CD4-positive, alpha-beta memory T cell (primary cell): ENCODE measurements around the gene TTC33. TPM values are rescaled to one million over a fixed set of nuclear protein-coding genes. Genes with fewer than 3 reads are reported as not detected.
A peak's percentile ranks its signal among the peaks of the same experiment; 100 is the strongest.

Experiments
- CTCF ChIA-PET: fragments of 350-600 bp; sonication (Branson Sonifier 250); formaldehyde crosslinking; loops from one replicate; lab custom pipeline; 2021; ENCODE audit warnings: inconsistent platforms; ENCODE audit not compliant: partially characterized antibody; lab: Charles Lee
- POLR2A ChIA-PET: fragments of 350-600 bp; sonication (Branson Sonifier 250); formaldehyde crosslinking; loops from one replicate; lab custom pipeline; 2021; ENCODE audit not compliant: partially characterized antibody; lab: Charles Lee
- DNase-seq, 5 donors: peaks; one replicate each; pipeline versions ENCODE4 v3.0.0 to v3.0.0-alpha.2; 2020 to 2022; ENCODE audit warnings: mixed read lengths in 1 of 5
- H3K27ac ChIP-seq: one replicate; pipeline ENCODE4 v1.7.0; 2013; ENCODE audit warnings: low read depth, low read length
- H3K27me3 ChIP-seq: 2 replicates; pipeline ENCODE4 v1.7.0; 2013; ENCODE audit warnings: mild to moderate bottlenecking, low read length, moderate library complexity; ENCODE audit not compliant: insufficient read depth
- H3K36me3 ChIP-seq: 2 replicates; pipeline ENCODE4 v1.7.0; 2013; ENCODE audit warnings: mild to moderate bottlenecking, low read length, moderate library complexity; ENCODE audit not compliant: insufficient read depth
- H3K4me1 ChIP-seq: 2 replicates; pipeline ENCODE4 v1.7.0; 2013; ENCODE audit warnings: mild to moderate bottlenecking, low read length, moderate library complexity; ENCODE audit not compliant: insufficient read depth
- H3K4me3 ChIP-seq, 2 donors: one replicate each; pipeline ENCODE4 v1.7.0; 2013; ENCODE audit warnings: low read length in 2 of 2, mild to moderate bottlenecking in 1 of 2
- H3K9me3 ChIP-seq, 2 donors: one replicate each; pipeline ENCODE4 v1.7.0; 2013; ENCODE audit warnings: low read length in 2 of 2, control low read depth in 1 of 2; ENCODE audit not compliant: control insufficient read depth in 1 of 2
- H3K27ac Mint-ChIP-seq, 7 donors: one replicate each; pipeline ENCODE4 v1.8.0; 2020 to 2021; ENCODE audit warnings: mixed read lengths in 7 of 7, mild to moderate bottlenecking in 6 of 7, inconsistent platforms in 3 of 7, moderate library complexity in 3 of 7
- H3K27me3 Mint-ChIP-seq, 2 donors: one replicate each; pipeline ENCODE4 v1.8.0; 2020 to 2021; ENCODE audit warnings: mixed read lengths in 2 of 2
- H3K36me3 Mint-ChIP-seq, 2 donors: one replicate each; pipeline ENCODE4 v1.8.0; 2020 to 2021; ENCODE audit warnings: mixed read lengths in 2 of 2, inconsistent platforms in 1 of 2, mild to moderate bottlenecking in 1 of 2
- H3K4me1 Mint-ChIP-seq, 4 donors: one replicate each; pipeline ENCODE4 v1.8.0; 2020 to 2021; ENCODE audit warnings: mixed read lengths in 4 of 4, mild to moderate bottlenecking in 1 of 4
- H3K4me3 Mint-ChIP-seq, 8 donors: one replicate each; pipeline ENCODE4 v1.8.0; 2020 to 2021; ENCODE audit warnings: mixed read lengths in 8 of 8, mild to moderate bottlenecking in 7 of 8, moderate library complexity in 6 of 8, inconsistent platforms in 3 of 8
- H3K9me3 Mint-ChIP-seq, 8 donors: one replicate each; pipeline ENCODE4 v1.8.0; 2020 to 2021; ENCODE audit warnings: mixed read lengths in 8 of 8, mild to moderate bottlenecking in 5 of 8, inconsistent platforms in 3 of 8, moderate library complexity in 1 of 8
- intact Hi-C: fragments of 100-400 bp; cut with micrococcal nuclease; formaldehyde crosslinking; loops from one replicate; pipeline ENCODE4 v1.15.1; 2023
- polyA plus RNA-seq, 2 donors: library from polyadenylated mRNA; unstranded; fragments of 300-500 nt; fragmentation: Illumina TruSeq; gene quantifications; one replicate each; pipeline ENCODE4 v1.2.3, GENCODE V29; 2021
- total RNA-seq, 2 experiments: library from RNA; stranded (reverse); gene quantifications; one replicate each; pipeline ENCODE4 v1.2.3, GENCODE V29; 2021

The TTC33 gene
- total and polyA plus RNA-seq, 4 experiments from 2014 or later: 13.2 to 17.2 (median 15.7) TPM

DNA sequence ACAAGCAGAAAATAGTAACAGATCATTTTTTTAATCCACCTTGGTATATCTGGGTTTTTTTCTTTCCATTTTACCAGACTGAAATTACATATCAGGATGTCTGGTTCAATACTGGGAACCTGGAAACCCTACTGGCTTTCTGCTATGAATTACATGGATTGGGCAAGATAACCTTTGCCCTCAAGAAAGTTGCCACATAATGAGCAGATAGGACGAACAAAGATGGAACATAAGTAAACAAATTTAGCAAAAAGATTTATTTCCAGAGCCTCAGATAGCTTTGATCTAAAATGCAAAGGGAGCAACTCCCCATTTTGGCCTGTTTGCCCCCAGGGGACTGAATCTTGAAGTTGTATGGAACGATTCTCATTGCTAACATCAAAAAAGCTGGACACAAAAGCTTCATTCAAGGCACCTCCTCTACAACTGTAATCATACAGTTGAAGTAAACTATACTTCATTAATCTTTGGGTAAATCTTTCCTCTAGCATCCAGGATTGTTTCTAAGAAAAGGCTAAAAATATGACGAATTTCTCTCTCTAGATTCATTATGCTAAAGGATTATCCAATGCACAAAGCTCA is 207.7 kb downstream of the TTC33 start:
- Mint-ChIP-seq H3K4me3 (no peak overlapping the region), H3K27ac (no peak overlapping the region), H3K27me3 (no peaks in the 10 kb centered on the region), H3K9me3 (peaks cover 0 to 3% (median under 1%) of the 10 kb centered on the region in 8 donors), H3K4me1 (peaks cover 0 to 5% (median 0%) of the 10 kb centered on the region in 4 donors), H3K36me3 (no peaks in the 10 kb centered on the region)
- no peaks in the 10 kb centered on the region for H3K27me3 ChIP-seq
- no peaks in the 10 kb centered on the region for H3K9me3 ChIP-seq
- no peak overlapping the region for H3K4me3 ChIP-seq
- no peak for DNase-seq
- ChIA-PET POLR2A (no interaction called here), CTCF (no interaction called here)
- H3K36me3 ChIP-seq: no peaks in the 10 kb centered on the region
- intact Hi-C loops: no loop called here
- H3K4me1 ChIP-seq: no peaks in the 10 kb centered on the region
- H3K27ac ChIP-seq: no peak overlapping the region

DNA sequence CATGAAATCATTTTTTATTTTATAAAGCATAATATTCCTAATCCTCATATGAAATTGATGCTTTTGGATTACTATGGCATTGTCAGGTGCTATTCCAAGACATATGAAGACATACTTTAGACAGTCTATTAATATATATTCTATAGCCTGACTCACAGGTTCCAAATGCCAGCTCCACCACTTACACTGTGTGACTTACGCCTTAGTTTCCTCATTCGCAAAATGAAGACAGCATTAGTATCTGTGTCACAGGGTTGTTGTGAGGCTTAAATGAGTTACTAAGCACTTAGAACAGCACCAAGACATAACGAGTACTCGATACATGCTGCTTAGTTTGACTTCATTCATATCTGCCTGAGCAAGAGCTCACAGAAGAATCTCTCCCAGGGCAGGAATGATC is 208.2 kb downstream of the TTC33 start:
- intact Hi-C loops: no loop called here
- H3K36me3 ChIP-seq: no peaks in the 10 kb centered on the region
- Mint-ChIP-seq H3K27me3 (no peaks in the 10 kb centered on the region), H3K36me3 (no peaks in the 10 kb centered on the region), H3K4me1 (peaks cover 0 to 5% (median 0%) of the 10 kb centered on the region in 4 donors), H3K4me3 (no peak overlapping the region), H3K9me3 (peaks cover 0 to 3% (median under 1%) of the 10 kb centered on the region in 8 donors), H3K27ac (no peak overlapping the region)
- no peaks in the 10 kb centered on the region for H3K9me3 ChIP-seq
- ChIA-PET POLR2A (no interaction called here), CTCF (no interaction called here)
- no peak for DNase-seq
- no peaks in the 10 kb centered on the region for H3K27me3 ChIP-seq
- no peaks in the 10 kb centered on the region for H3K4me1 ChIP-seq
- H3K27ac ChIP-seq: no peak overlapping the region
- H3K4me3 ChIP-seq: no peak overlapping the region

DNA sequence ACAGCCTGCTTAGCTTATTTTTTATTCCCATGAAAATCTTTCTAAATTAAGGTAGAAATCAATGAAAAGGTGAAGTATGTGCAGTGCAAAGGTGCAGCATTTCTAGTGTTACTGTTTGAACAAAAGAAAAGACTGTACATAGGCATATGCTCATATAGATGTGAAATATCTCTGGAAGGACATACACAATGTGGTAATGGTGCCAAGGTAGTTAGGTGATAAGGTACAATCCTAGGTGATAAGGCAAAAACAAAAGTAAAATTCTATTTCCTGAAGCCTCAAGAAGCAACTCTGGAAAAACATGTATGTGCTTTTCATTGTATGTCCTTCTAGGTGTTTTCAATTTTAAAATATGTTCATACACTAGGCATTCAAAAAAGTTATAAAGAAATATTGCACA is 215.5 kb downstream of the TTC33 start:
- Mint-ChIP-seq H3K4me3 (no peak overlapping the region), H3K27me3 (no peaks in the 10 kb centered on the region), H3K27ac (peak overlapping the region in 1 of 7 donors; percentile 35), H3K36me3 (no peaks in the 10 kb centered on the region), H3K4me1 (peaks cover 0 to 6% (median 0%) of the 10 kb centered on the region in 4 donors), H3K9me3 (peaks cover 0 to 4% (median 0%) of the 10 kb centered on the region in 8 donors)
- H3K36me3 ChIP-seq: no peaks in the 10 kb centered on the region
- H3K9me3 ChIP-seq: no peaks in the 10 kb centered on the region
- H3K4me1 ChIP-seq: no peaks in the 10 kb centered on the region
- DNase-seq: no peak
- H3K27me3 ChIP-seq: no peaks in the 10 kb centered on the region
- H3K4me3 ChIP-seq: no peak overlapping the region
- ChIA-PET CTCF (interaction anchor here (1.5 kb wide), 1 partner anchor 13 kb away, joined by 3 read pairs; no protein-coding TSS in a partner anchor), POLR2A (no interaction called here)
- intact Hi-C loops: no loop called here
- H3K27ac ChIP-seq: no peak overlapping the region

DNA sequence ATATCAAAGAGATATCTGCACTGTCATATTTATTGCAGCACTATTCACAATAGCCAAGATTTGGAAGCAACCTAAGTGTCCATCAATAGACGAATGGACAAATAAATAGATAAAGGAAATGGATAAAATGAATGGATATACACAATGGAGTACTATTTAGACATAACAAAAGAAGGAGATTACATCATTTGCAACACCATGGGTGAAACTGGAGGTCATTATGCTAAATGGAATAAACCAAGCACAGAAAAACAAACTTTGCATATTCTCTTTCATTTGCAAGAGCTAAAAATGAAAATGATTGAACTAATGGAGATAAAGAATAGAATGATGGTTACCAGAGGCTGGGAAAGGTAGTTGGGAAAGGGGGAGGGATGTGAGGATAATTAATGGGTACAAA is 231.1 kb downstream of the TTC33 start:
- DNase-seq: no peak
- intact Hi-C loops: no loop called here
- Mint-ChIP-seq H3K4me1 (peaks cover 0 to 13% (median 5%) of the 10 kb centered on the region in 4 donors), H3K4me3 (no peak overlapping the region), H3K9me3 (peaks cover 0 to 2% (median 0%) of the 10 kb centered on the region in 8 donors), H3K36me3 (no peaks in the 10 kb centered on the region), H3K27me3 (no peaks in the 10 kb centered on the region), H3K27ac (no peak overlapping the region)
- ChIA-PET POLR2A (no interaction called here), CTCF (no interaction called here)
- Histone ChIP-seq H3K4me1 (no peaks in the 10 kb centered on the region), H3K27ac (no peak overlapping the region), H3K36me3 (no peaks in the 10 kb centered on the region), H3K4me3 (no peak overlapping the region), H3K27me3 (no peaks in the 10 kb centered on the region), H3K9me3 (no peaks in the 10 kb centered on the region)

DNA sequence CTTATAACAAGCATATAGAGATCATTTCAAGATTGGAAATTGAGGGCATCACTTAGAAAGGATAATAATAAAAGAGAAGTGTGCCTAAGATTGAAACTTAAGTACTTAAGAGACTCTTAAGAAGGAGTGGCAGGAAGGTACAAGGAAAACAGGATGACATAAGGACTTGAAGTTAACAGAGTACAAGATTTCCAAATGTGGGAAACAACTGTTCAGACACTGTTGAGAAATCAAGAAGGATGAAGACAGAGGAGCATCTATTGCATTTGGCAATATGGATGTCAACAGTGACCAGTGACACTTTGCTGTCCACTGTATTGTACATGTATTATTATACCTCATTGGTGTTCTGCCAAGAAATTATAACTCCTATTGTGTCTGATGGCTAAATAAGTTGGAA is 233.8 kb downstream of the TTC33 start:
- DNase-seq: no peak
- Mint-ChIP-seq H3K27me3 (no peaks in the 10 kb centered on the region), H3K36me3 (no peaks in the 10 kb centered on the region), H3K4me1 (peaks cover 0 to 7% (median 1%) of the 10 kb centered on the region in 4 donors), H3K4me3 (no peak overlapping the region), H3K27ac (no peak overlapping the region), H3K9me3 (peaks cover 0 to 2% (median 0%) of the 10 kb centered on the region in 8 donors)
- ChIA-PET POLR2A (interaction anchor here (0.6 kb wide), 1 partner anchor 137 kb away, joined by 3 read pairs; no protein-coding TSS in a partner anchor), CTCF (no interaction called here)
- intact Hi-C loops: no loop called here
- H3K27me3 ChIP-seq: no peaks in the 10 kb centered on the region
- H3K27ac ChIP-seq: no peak overlapping the region
- H3K4me3 ChIP-seq: no peak overlapping the region
- no peaks in the 10 kb centered on the region for H3K4me1 ChIP-seq
- no peaks in the 10 kb centered on the region for H3K36me3 ChIP-seq
- H3K9me3 ChIP-seq: no peaks in the 10 kb centered on the region

DNA sequence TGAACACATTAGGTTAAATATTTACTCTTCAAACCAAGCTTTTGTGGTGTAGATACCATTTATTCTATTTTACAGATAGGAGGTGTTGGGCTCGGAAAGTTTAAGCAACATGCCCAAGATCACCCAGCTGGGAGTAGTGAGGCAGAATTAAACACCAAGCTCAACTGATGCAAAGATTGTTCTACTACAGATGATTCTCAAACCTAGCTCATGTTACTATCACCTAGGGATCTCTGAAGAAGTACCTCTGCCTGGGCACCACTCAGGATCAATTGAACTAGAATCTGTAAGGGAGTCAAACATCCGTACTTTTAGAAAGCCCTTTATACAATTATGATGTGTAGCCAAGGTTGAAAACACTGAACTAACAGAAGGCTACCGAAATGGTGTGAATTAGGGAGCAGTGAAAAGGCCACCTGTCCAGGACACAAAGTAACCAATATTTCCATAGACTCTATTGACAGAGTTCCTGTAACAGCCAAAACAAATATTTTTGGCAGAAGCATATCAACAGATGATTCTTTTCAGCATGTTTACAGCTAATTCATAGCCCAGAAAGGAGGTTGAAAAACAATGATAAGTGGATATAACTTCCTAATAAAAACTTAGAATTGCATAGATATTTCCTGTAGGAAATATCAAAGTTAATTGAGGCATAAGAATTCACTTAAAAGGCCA is 234.5 kb downstream of the TTC33 start:
- Histone ChIP-seq H3K4me3 (no peak overlapping the region), H3K27me3 (no peaks in the 10 kb centered on the region), H3K36me3 (no peaks in the 10 kb centered on the region), H3K27ac (no peak overlapping the region), H3K9me3 (no peaks in the 10 kb centered on the region), H3K4me1 (peaks cover 6% of the 10 kb centered on the region)
- CTCF ChIA-PET: no interaction called here
- no peak for DNase-seq
- H3K36me3 Mint-ChIP-seq: no peaks in the 10 kb centered on the region
- H3K9me3 Mint-ChIP-seq: peaks cover 0 to 2% (median 0%) of the 10 kb centered on the region in 8 donors
- no peaks in the 10 kb centered on the region for H3K27me3 Mint-ChIP-seq
- H3K4me1 Mint-ChIP-seq: peaks cover 3 to 14% (median 4%) of the 10 kb centered on the region in 4 donors
- no peak overlapping the region for H3K4me3 Mint-ChIP-seq
- POLR2A ChIA-PET: no interaction called here
- no peak overlapping the region for H3K27ac Mint-ChIP-seq
- intact Hi-C loops: no loop called here

DNA sequence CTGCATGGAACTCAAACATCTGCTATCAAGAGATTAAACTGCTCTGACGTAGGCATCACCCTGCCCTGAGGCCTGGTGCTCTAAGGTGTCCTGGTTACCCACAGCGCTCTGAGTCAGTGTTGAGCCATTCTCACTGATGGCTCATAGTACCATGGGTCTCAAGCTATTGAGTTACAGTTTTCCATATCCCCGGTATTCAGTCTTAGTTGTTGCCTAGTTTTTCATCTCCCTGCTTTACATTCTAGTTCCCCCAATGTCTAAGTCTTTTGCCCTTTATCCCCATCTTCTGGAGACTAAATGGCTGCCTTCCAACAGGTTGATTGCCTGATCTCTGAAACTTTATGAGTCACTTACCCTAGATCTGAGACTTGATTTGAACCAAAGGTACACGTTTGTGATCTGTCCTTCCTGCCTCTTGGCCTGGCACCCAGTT is 237.3 kb downstream of the TTC33 start:
- Mint-ChIP-seq H3K4me3 (no peak overlapping the region), H3K27ac (peak overlapping the region in 2 of 7 donors; percentile 2 to 30), H3K27me3 (no peaks in the 10 kb centered on the region), H3K4me1 (peaks cover 19 to 39% (median 27%) of the 10 kb centered on the region in 4 donors), H3K9me3 (no peaks in the 10 kb centered on the region), H3K36me3 (no peaks in the 10 kb centered on the region)
- ChIA-PET CTCF (interaction anchor here (1.0 kb wide), 1 partner anchor 85 kb away, joined by 3 read pairs; no protein-coding TSS in a partner anchor), POLR2A (no interaction called here)
- Histone ChIP-seq H3K4me1 (peaks cover 29% of the 10 kb centered on the region), H3K36me3 (no peaks in the 10 kb centered on the region), H3K9me3 (no peaks in the 10 kb centered on the region), H3K4me3 (no peak overlapping the region), H3K27ac (no peak overlapping the region), H3K27me3 (no peaks in the 10 kb centered on the region)
- DNase-seq: no peak
- intact Hi-C loops: no loop called here
